IgD-negative memory B cell (primary cell): ENCODE data around the gene RALGAPB. TPM values are rescaled to one million over a fixed set of nuclear protein-coding genes. Genes with fewer than 3 reads are reported as not detected.

Experiments used
- polyA plus RNA-seq: library from polyadenylated mRNA; unstranded; fragments of 300-500 nt; fragmentation: Illumina TruSeq; gene quantifications from one replicate; pipeline ENCODE4 v1.2.3, GENCODE V29; 2021

The RALGAPB gene
- polyA plus RNA-seq, 1 donor from 2014 or later: 13.0 TPM

Other genes with a start within 250 kb of the RALGAPB start
- not detected for gene KIAA1755, start 212.1 kb upstream of the RALGAPB start, polyA plus RNA-seq
- not detected for gene BPI, start 168.7 kb upstream of the RALGAPB start, polyA plus RNA-seq
- not detected for gene LBP, start 126.4 kb upstream of the RALGAPB start, polyA plus RNA-seq
- gene SNHG17, start 37.5 kb upstream of the RALGAPB start, polyA plus RNA-seq: 114 TPM
- not detected for gene ADIG, start 108.4 kb downstream of the RALGAPB start, polyA plus RNA-seq
- gene ARHGAP40, start 129.0 kb downstream of the RALGAPB start, polyA plus RNA-seq: not detected